GM19193 (cell line): Measurements from ENCODE around the gene NOTCH2.
"Not testable (repeated sequence)": the region's sequence is repeated elsewhere in the genome, so short reads cannot be mapped to it uniquely, and the experiment has no call there.

Experiments used
- POLR2A ChIP-seq: IDR thresholded peaks from 4 replicates; pipeline ENCODE4 v1.6.1; 2011; ENCODE audit not compliant: insufficient read depth, insufficient read length; ENCODE audit errors: extremely low read depth

The NOTCH2 gene

GRCh38 chr1:120069067-120069919 lies at the start of gene NOTCH2:
NOTCH2 (minus strand) TSS chr1:120069662; CDS start chr1:120069406, 256 bp downstream.
- not testable (repeated sequence) for TF ChIP-seq POLR2A

GRCh38 chr1:119988306-119989062 lies 81.0 kb downstream of the NOTCH2 start:
- no peak for TF ChIP-seq POLR2A

- no peak for TF ChIP-seq POLR2A
These were observed 81.8 kb downstream of the NOTCH2 start for GRCh38 chr1:119987686-119988085.

GRCh38 chr1:119987112-119987511 lies 82.3 kb downstream of the NOTCH2 start:
- no peak for TF ChIP-seq POLR2A

GRCh38 chr1:119986007-119986497 lies 83.4 kb downstream of the NOTCH2 start:
- TF ChIP-seq POLR2A = no peak

GRCh38 chr1:119984771-119985170 lies 84.7 kb downstream of the NOTCH2 start:
- TF ChIP-seq POLR2A = no peak

- no peak for TF ChIP-seq POLR2A
These were observed 87.3 kb downstream of the NOTCH2 start for GRCh38 chr1:119981986-119982815.

GRCh38 chr1:119981496-119981895 lies 88.0 kb downstream of the NOTCH2 start:
- no peak for TF ChIP-seq POLR2A

- no peak for TF ChIP-seq POLR2A
These were observed 91.4 kb downstream of the NOTCH2 start for GRCh38 chr1:119978018-119978505.

GRCh38 chr1:119975006-119975405 lies 94.5 kb downstream of the NOTCH2 start:
- no peak for TF ChIP-seq POLR2A

GRCh38 chr1:119974013-119974412 lies 95.4 kb downstream of the NOTCH2 start:
- no peak for TF ChIP-seq POLR2A

GRCh38 chr1:119971710-119972570 lies 97.5 kb downstream of the NOTCH2 start:
- no peak for TF ChIP-seq POLR2A

- TF ChIP-seq POLR2A = no peak
These were observed 100.9 kb downstream of the NOTCH2 start for GRCh38 chr1:119968601-119969000.

GRCh38 chr1:119968068-119968492 lies 101.4 kb downstream of the NOTCH2 start:
- no peak for TF ChIP-seq POLR2A
